ENCODE results near the gene AGO4. TPM values are rescaled to one million over a fixed set of nuclear protein-coding genes. Genes with fewer than 3 reads are reported as not detected.

Gene AGO4
- total RNA-seq, 6 donors from 2014 or later = 18.6 to 32.5 (median 26.1) TPM

- ATAC-seq (ENCODE audit: low FRiP score in 2 of 2) (no peak), DNase-seq (no peak)
- TF ChIP-seq POLR2A (IDR thresholded peaks at IDR 0.05) = no peak
- no peak for TF ChIP-seq CTCF (IDR thresholded peaks at IDR 0.05)
- no peak for TF ChIP-seq EP300 (IDR thresholded peaks at IDR 0.05)
- TF ChIP-seq POLR2AphosphoS5 (IDR thresholded peaks at IDR 0.05) = no peak
- H3K27ac ChIP-seq = no peak overlapping the region
- H3K9me3 ChIP-seq = no peaks in the 10 kb centered on the region
- no peak overlapping the region for H3K4me3 ChIP-seq
- H3K27me3 ChIP-seq = no peaks in the 10 kb centered on the region
- H3K4me1 ChIP-seq = peaks cover 0 to 12% (median 3%) of the 10 kb centered on the region in 4 donors
- 100% methylated on average over 1 of the region's 1 CpG for WGBS, 2 donors
- H3K36me3 ChIP-seq = peaks cover 36 to 95% (median 69%) of the 10 kb centered on the region in 4 donors
Measured at GRCh38 chr1:35836734-35837133, 28.9 kb downstream of the AGO4 start.

- Histone ChIP-seq H3K27ac (no peak overlapping the region), H3K36me3 (peaks cover 40 to 95% (median 70%) of the 10 kb centered on the region in 4 donors), H3K4me1 (peaks cover 0 to 12% (median 3%) of the 10 kb centered on the region in 4 donors), H3K9me3 (no peaks in the 10 kb centered on the region), H3K4me3 (no peak overlapping the region), H3K27me3 (no peaks in the 10 kb centered on the region)
- TF ChIP-seq POLR2A (IDR thresholded peaks at IDR 0.05) (no peak), EP300 (IDR thresholded peaks at IDR 0.05) (no peak), CTCF (IDR thresholded peaks at IDR 0.05) (no peak), POLR2AphosphoS5 (IDR thresholded peaks at IDR 0.05) (no peak)
- no peak for ATAC-seq (ENCODE audit: low FRiP score in 2 of 2)
- DNase-seq = no peak
- WGBS, 2 donors = 90 to 92% methylated on average over 8 of the region's 8 CpGs
Measured at GRCh38 chr1:35838693-35839245, 31.0 kb downstream of the AGO4 start.

- WGBS, 2 donors = 64 to 92% methylated on average over 1 of the region's 1 CpG
- Histone ChIP-seq H3K27ac (no peak overlapping the region), H3K9me3 (no peaks in the 10 kb centered on the region), H3K4me1 (peaks cover 0 to 8% (median 4%) of the 10 kb centered on the region in 4 donors), H3K4me3 (no peak overlapping the region), H3K27me3 (no peaks in the 10 kb centered on the region), H3K36me3 (peaks cover 21 to 75% (median 48%) of the 10 kb centered on the region in 4 donors)
- ATAC-seq (ENCODE audit: low FRiP score in 2 of 2) = no peak
- no peak for TF ChIP-seq POLR2AphosphoS5 (IDR thresholded peaks at IDR 0.05)
- TF ChIP-seq EP300 (IDR thresholded peaks at IDR 0.05) = no peak
- TF ChIP-seq CTCF (IDR thresholded peaks at IDR 0.05) = no peak
- no peak for TF ChIP-seq POLR2A (IDR thresholded peaks at IDR 0.05)
- no peak for DNase-seq
Measured at GRCh38 chr1:35844826-35845225, 37.0 kb downstream of the AGO4 start.

GRCh38 chr1:35845766-35846165 lies 38.0 kb downstream of the AGO4 start:
- DNase-seq = no peak
- no peaks in the 10 kb centered on the region for H3K27me3 ChIP-seq
- 65 to 88% methylated on average over 1 of the region's 1 CpG for WGBS, 2 donors
- TF ChIP-seq POLR2AphosphoS5 (IDR thresholded peaks at IDR 0.05) (no peak), POLR2A (IDR thresholded peaks at IDR 0.05) (no peak), CTCF (IDR thresholded peaks at IDR 0.05) (no peak)
- no peaks in the 10 kb centered on the region for H3K9me3 ChIP-seq
- H3K4me1 ChIP-seq = peaks cover 0 to 8% (median 4%) of the 10 kb centered on the region in 4 donors
- no peak overlapping the region for H3K4me3 ChIP-seq
- ATAC-seq (ENCODE audit: low FRiP score in 2 of 2) = no peak
- H3K27ac ChIP-seq = no peak overlapping the region
- H3K36me3 ChIP-seq = peaks cover 21 to 75% (median 46%) of the 10 kb centered on the region in 4 donors

Measured in upper lobe of left lung (tissue), 6 donors.